Muscle of leg (tissue), 11 donors: ENCODE measurements around the gene DOCK2. TPM values are rescaled to one million over a fixed set of nuclear protein-coding genes. Genes with fewer than 3 reads are reported as not detected.

ENCODE experiments used
- DNase-seq: peaks from one replicate; pipeline ENCODE4 v3.0.0; 2013
- H3K27ac ChIP-seq: one replicate; pipeline ENCODE4 v1.5.1; 2013; ENCODE audit warnings: mild to moderate bottlenecking, low read length, control low read depth
- H3K27me3 ChIP-seq: one replicate; pipeline ENCODE4 v1.6.1; 2013; ENCODE audit warnings: low read length; ENCODE audit not compliant: control insufficient read depth, insufficient read depth
- H3K36me3 ChIP-seq: one replicate; pipeline ENCODE4 v1.6.1; 2013; ENCODE audit warnings: low read length; ENCODE audit not compliant: control insufficient read depth, insufficient read depth
- H3K4me1 ChIP-seq: one replicate; pipeline ENCODE4 v1.6.1; 2013; ENCODE audit warnings: low read length; ENCODE audit not compliant: control insufficient read depth, insufficient read depth
- H3K4me3 ChIP-seq: one replicate; pipeline ENCODE4 v1.5.1; 2013; ENCODE audit warnings: low read length, control low read depth
- H3K9me3 ChIP-seq: replicated peaks from 2 replicates; pipeline ENCODE4 v1.6.1; 2013; ENCODE audit warnings: low read depth, low read length; ENCODE audit not compliant: control insufficient read depth
- WGBS: methylation state at CpG from one replicate; pipeline ENCODE4 v1.1.5; 2013; ENCODE audit warnings: missing lambda C conversion rate; ENCODE audit not compliant: insufficient coverage; 5-methylcytosine and 5-hydroxymethylcytosine counted together
- polyA plus RNA-seq, 8 donors: library from polyadenylated mRNA; unstranded; fragments of 120-200 nt; gene quantifications; one replicate each; pipeline versions ENCODE4 v1.2.1 to v1.2.3, GENCODE V29; 2013; ENCODE audit warnings: inconsistent platforms in 1 of 8, low replicate concordance in 1 of 8; ENCODE audit not compliant: insufficient read length in 8 of 8, insufficient read depth in 1 of 8
- total RNA-seq: library from RNA; stranded (reverse); fragments of 120-200 nt; gene quantifications from one replicate; pipeline ENCODE4 v1.2.4, GENCODE V29; 2013

DOCK2 gene
- total and polyA plus RNA-seq, 9 donors = 3.4 to 4.5 (median 3.8) TPM

- Histone ChIP-seq H3K9me3 (peaks cover 7% of the 10 kb centered on the region), H3K4me3 (no peak overlapping the region), H3K4me1 (no peaks in the 10 kb centered on the region), H3K36me3 (no peaks in the 10 kb centered on the region), H3K27ac (no peak overlapping the region), H3K27me3 (no peaks in the 10 kb centered on the region)
- DNase-seq = no peak
- 64% methylated on average over 3 of the region's 3 CpGs for WGBS
Measured at GRCh38 chr5:169848271-169848670, 211.2 kb downstream of the DOCK2 start.

- H3K27ac ChIP-seq = no peak overlapping the region
- H3K27me3 ChIP-seq = no peaks in the 10 kb centered on the region
- no peak for DNase-seq
- no peaks in the 10 kb centered on the region for H3K4me1 ChIP-seq
- H3K4me3 ChIP-seq = no peak overlapping the region
- H3K36me3 ChIP-seq = no peaks in the 10 kb centered on the region
- WGBS = no CpG with 5 or more reads among the region's 2 CpGs
- peaks cover 7% of the 10 kb centered on the region for H3K9me3 ChIP-seq
Measured at GRCh38 chr5:169848792-169849191, 211.7 kb downstream of the DOCK2 start.

GRCh38 chr5:169850409-169850808, 213.3 kb downstream of the DOCK2 start:
- Histone ChIP-seq H3K27me3 (no peaks in the 10 kb centered on the region), H3K27ac (no peak overlapping the region), H3K4me3 (no peak overlapping the region), H3K4me1 (no peaks in the 10 kb centered on the region), H3K36me3 (no peaks in the 10 kb centered on the region), H3K9me3 (peaks cover 7% of the 10 kb centered on the region)
- no peak for DNase-seq
- no CpG with 5 or more reads among the region's 2 CpGs for WGBS

DNA sequence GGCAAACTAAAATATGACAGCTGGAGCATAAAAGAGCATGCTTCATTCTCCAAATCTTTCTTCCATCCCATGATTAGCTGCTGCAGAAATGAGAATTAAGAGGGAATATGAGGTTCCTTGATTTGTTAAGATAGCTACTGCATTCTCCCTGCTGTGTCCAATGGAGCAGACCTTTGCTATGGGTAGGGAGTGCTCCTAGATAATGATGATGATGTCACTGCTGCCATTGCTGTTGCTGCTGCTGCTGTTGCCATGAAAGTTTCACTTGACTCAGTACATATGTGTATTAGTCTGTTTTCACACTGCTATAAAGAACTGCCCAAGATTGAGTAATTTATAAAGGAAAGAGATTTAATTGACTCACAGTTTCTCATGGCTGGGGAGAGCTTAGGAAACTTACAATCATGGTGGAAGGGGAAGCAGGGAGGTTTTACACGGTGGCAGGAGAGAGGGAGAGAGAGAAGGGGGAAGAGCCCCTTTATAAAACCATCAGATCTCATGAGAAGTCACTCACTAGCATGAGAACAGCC, 214.3 kb downstream of the DOCK2 start:
- DNase-seq = no peak
- H3K27me3 ChIP-seq = no peaks in the 10 kb centered on the region
- peaks cover 7% of the 10 kb centered on the region for H3K9me3 ChIP-seq
- H3K27ac ChIP-seq = no peak overlapping the region
- no peak overlapping the region for H3K4me3 ChIP-seq
- no peaks in the 10 kb centered on the region for H3K4me1 ChIP-seq
- no CpG with 5 or more reads among the region's 1 CpG for WGBS
- H3K36me3 ChIP-seq = no peaks in the 10 kb centered on the region

GRCh38 chr5:169856571-169856970, 219.5 kb downstream of the DOCK2 start:
- Histone ChIP-seq H3K27me3 (no peaks in the 10 kb centered on the region), H3K36me3 (no peaks in the 10 kb centered on the region), H3K27ac (no peak overlapping the region), H3K9me3 (no peaks in the 10 kb centered on the region), H3K4me3 (no peak overlapping the region), H3K4me1 (no peaks in the 10 kb centered on the region)
- DNase-seq = peak; percentile 7
- 80% methylated on average over 1 of the region's 2 CpGs for WGBS

GRCh38 chr5:169860585-169860984, 223.5 kb downstream of the DOCK2 start:
- H3K27me3 ChIP-seq = no peaks in the 10 kb centered on the region
- no peaks in the 10 kb centered on the region for H3K4me1 ChIP-seq
- H3K36me3 ChIP-seq = no peaks in the 10 kb centered on the region
- no peak for DNase-seq
- no CpG with 5 or more reads among the region's 3 CpGs for WGBS
- no peak overlapping the region for H3K4me3 ChIP-seq
- H3K27ac ChIP-seq = no peak overlapping the region
- H3K9me3 ChIP-seq = no peaks in the 10 kb centered on the region

DNA sequence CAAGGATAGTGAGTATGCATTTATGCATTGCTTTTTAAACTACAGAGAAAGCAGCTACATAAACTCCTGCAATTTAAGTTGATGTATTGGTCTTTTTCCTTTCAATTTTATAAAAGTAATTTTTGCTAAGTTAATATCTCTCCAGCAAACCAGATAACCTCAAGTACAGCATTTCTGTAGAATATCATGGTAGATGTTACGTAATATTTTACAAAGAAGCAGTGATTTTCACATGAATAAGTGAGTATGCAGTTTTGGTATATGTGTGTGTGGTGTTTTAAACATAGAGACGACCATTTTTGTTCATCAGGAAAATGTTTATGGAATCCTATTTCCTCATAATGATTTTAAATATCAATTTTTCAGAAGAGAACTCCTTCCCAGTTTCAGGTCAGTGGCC, 224.4 kb downstream of the DOCK2 start:
- no peaks in the 10 kb centered on the region for H3K4me1 ChIP-seq
- DNase-seq = no peak
- no peak overlapping the region for H3K4me3 ChIP-seq
- no peak overlapping the region for H3K27ac ChIP-seq
- no CpG with 5 or more reads among the region's 2 CpGs for WGBS
- H3K36me3 ChIP-seq = no peaks in the 10 kb centered on the region
- no peaks in the 10 kb centered on the region for H3K9me3 ChIP-seq
- H3K27me3 ChIP-seq = no peaks in the 10 kb centered on the region

GRCh38 chr5:169861934-169862333, 224.9 kb downstream of the DOCK2 start:
- Histone ChIP-seq H3K4me3 (no peak overlapping the region), H3K36me3 (no peaks in the 10 kb centered on the region), H3K27ac (no peak overlapping the region), H3K9me3 (no peaks in the 10 kb centered on the region), H3K4me1 (no peaks in the 10 kb centered on the region), H3K27me3 (no peaks in the 10 kb centered on the region)
- WGBS = 20% methylated on average over 1 of the region's 2 CpGs
- DNase-seq = peak; percentile 37

GRCh38 chr5:169862391-169862811, 225.3 kb downstream of the DOCK2 start:
- Histone ChIP-seq H3K36me3 (no peaks in the 10 kb centered on the region), H3K9me3 (no peaks in the 10 kb centered on the region), H3K4me1 (no peaks in the 10 kb centered on the region), H3K4me3 (no peak overlapping the region), H3K27me3 (no peaks in the 10 kb centered on the region), H3K27ac (no peak overlapping the region)
- WGBS = no CpG with 5 or more reads among the region's 4 CpGs
- peak; percentile 33 for DNase-seq

GRCh38 chr5:169864483-169864882, 227.4 kb downstream of the DOCK2 start:
- Histone ChIP-seq H3K27me3 (no peaks in the 10 kb centered on the region), H3K4me1 (no peaks in the 10 kb centered on the region), H3K4me3 (no peak overlapping the region), H3K27ac (no peak overlapping the region), H3K36me3 (no peaks in the 10 kb centered on the region), H3K9me3 (no peaks in the 10 kb centered on the region)
- no CpG with 5 or more reads among the region's 1 CpG for WGBS
- DNase-seq = no peak

DNA sequence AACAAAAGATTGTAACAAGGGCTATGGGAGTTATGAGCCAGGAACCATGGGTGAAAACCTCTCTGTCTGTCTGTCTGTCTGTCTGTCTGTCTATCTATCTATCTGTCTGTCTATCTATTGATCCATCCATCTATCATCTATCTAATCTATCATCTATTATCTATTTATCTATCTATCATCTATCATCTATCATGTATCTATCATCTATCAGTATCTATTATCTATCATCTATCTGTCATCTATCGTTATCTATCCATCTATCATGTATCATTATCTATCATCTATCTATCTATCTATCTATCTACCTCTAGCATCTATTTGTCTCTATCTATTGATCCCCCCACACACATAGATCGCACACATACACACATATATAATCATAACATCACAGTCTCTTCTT, 230.3 kb downstream of the DOCK2 start:
- Histone ChIP-seq H3K9me3 (no peaks in the 10 kb centered on the region), H3K27me3 (no peaks in the 10 kb centered on the region), H3K4me1 (no peaks in the 10 kb centered on the region), H3K27ac (no peak overlapping the region), H3K36me3 (no peaks in the 10 kb centered on the region), H3K4me3 (no peak overlapping the region)
- DNase-seq = no peak
- 100% methylated on average over 1 of the region's 2 CpGs for WGBS
